HL-60 (cell line): Measurements from ENCODE around the gene COL23A1.

Experiments
- TF ChIP-seq, protein P1 (sequence below): IDR thresholded peaks from one replicate; pipeline ENCODE4 v1.5.1; 2011; ENCODE audit warnings: low read length, control low read depth, inconsistent platforms; ENCODE audit not compliant: insufficient read depth
- TF ChIP-seq, protein P2 (sequence below): IDR thresholded peaks from 2 replicates; pipeline ENCODE4 v1.6.1; 2012; ENCODE audit warnings: low read depth; ENCODE audit not compliant: insufficient replicate concordance

DNA sequence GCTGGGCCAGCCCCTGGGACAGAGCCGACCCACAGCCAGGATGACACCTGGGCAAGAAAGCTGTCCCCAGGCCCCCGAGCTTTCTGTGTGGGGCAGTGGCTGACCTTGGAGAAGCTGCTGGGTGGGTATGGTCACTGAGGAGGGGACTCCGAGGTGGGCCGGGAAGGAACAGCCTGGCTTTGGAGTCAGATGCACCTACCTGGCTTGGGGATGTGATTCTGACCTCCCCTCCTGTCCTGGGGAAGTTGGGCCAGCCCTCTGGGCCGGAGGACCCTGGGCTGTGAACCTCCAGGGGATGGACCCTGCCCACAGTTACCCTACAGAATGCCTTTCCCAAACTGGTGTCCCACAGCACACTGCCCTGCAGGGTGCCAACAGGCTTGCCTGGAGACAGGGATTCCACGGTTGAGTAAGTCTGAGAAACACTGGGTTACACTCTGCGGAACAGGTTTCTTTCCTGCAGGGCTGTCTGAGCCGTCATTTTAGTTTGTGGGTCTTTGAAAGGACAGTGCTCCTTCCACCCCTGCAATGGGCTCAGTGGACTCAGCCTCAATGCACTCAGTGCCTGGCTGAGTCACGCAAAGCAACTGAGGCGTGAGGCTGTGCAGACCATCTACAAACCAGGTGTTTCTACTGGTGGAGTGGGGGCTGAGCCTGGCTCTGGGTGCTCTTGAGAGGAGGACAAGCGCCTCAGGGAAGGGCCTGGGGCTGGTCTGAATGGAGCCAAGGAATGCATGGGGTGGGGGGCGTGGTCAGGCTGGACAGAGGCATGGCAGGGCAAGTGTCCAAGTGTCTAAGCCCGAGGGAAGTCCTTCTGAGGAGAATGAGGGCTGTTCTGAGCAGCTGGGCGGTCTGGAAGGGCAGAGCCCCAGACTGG is 316.3 kb downstream of the COL23A1 start:
- TF ChIP-seq, protein P1, sequence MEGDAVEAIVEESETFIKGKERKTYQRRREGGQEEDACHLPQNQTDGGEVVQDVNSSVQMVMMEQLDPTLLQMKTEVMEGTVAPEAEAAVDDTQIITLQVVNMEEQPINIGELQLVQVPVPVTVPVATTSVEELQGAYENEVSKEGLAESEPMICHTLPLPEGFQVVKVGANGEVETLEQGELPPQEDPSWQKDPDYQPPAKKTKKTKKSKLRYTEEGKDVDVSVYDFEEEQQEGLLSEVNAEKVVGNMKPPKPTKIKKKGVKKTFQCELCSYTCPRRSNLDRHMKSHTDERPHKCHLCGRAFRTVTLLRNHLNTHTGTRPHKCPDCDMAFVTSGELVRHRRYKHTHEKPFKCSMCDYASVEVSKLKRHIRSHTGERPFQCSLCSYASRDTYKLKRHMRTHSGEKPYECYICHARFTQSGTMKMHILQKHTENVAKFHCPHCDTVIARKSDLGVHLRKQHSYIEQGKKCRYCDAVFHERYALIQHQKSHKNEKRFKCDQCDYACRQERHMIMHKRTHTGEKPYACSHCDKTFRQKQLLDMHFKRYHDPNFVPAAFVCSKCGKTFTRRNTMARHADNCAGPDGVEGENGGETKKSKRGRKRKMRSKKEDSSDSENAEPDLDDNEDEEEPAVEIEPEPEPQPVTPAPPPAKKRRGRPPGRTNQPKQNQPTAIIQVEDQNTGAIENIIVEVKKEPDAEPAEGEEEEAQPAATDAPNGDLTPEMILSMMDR = no peak
- TF ChIP-seq, protein P2, sequence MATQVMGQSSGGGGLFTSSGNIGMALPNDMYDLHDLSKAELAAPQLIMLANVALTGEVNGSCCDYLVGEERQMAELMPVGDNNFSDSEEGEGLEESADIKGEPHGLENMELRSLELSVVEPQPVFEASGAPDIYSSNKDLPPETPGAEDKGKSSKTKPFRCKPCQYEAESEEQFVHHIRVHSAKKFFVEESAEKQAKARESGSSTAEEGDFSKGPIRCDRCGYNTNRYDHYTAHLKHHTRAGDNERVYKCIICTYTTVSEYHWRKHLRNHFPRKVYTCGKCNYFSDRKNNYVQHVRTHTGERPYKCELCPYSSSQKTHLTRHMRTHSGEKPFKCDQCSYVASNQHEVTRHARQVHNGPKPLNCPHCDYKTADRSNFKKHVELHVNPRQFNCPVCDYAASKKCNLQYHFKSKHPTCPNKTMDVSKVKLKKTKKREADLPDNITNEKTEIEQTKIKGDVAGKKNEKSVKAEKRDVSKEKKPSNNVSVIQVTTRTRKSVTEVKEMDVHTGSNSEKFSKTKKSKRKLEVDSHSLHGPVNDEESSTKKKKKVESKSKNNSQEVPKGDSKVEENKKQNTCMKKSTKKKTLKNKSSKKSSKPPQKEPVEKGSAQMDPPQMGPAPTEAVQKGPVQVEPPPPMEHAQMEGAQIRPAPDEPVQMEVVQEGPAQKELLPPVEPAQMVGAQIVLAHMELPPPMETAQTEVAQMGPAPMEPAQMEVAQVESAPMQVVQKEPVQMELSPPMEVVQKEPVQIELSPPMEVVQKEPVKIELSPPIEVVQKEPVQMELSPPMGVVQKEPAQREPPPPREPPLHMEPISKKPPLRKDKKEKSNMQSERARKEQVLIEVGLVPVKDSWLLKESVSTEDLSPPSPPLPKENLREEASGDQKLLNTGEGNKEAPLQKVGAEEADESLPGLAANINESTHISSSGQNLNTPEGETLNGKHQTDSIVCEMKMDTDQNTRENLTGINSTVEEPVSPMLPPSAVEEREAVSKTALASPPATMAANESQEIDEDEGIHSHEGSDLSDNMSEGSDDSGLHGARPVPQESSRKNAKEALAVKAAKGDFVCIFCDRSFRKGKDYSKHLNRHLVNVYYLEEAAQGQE = no peak
